Measurements from ENCODE around the gene CEBPB. TPM values are rescaled to one million over a fixed set of nuclear protein-coding genes. Genes with fewer than 3 reads are reported as not detected.

The CEBPB gene
- total and polyA plus RNA-seq, 4 donors, result 19.7 to 61.8 (median 29.2) TPM

DNA sequence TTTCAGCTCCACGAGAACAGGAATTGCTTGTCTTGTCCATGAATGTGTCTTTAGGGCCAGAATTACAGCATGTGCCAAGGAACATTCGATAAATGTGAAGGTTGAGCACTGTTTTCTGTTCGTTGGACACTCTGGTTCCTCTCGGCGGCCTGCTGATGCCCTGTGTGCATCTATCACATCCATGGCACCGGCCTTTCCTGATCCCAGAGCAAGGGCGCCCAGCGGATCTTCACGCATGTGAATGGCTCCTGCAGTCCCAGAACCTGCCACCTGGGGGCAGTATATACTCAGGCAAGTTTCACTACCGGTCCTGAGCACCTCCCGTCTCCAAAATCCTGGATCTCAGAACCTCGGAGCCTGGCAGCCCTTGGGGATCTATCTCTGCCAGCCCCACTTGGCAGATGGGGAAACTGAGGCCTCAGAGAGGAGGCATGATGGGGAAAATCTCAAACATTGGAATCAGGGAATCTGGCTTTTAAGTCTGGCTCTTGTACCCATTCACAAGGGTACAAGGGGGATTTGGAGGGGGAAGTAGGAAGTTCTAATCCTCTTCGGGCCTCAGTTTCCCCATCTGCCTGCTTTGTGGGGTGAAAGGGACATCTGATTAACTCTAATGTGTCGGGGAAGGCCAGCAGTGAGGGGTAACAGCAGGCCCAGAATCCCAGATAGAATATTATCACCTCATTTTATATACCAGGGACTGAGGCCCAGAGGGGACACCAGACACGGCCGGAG is 4.3 kb upstream of the CEBPB start:
- no peaks in the 10 kb centered on the region for H3K9me3 ChIP-seq (ENCODE audit: control insufficient read depth in 4 of 4, low read length in 3 of 4)
- peak; percentile 97 for DNase-seq (ENCODE audit: low spot score)
- TF ChIP-seq FOXA1 (IDR thresholded peaks at IDR 0.05) (no peak), YY1 (IDR thresholded peaks at IDR 0.05) (peak; percentile 6), HNF4G (IDR thresholded peaks at IDR 0.05) (no peak), GABPA (IDR thresholded peaks at IDR 0.05 in 1 of 2, conservative IDR thresholded peaks at IDR 0.05 in 1 of 2) (no peak), SP1 (IDR thresholded peaks at IDR 0.05) (no peak), JUND (IDR thresholded peaks at IDR 0.05) (no peak), FOXA2 (IDR thresholded peaks at IDR 0.05) (no peak), TAF1 (conservative IDR thresholded peaks at IDR 0.05) (no peak), EGR1 (IDR thresholded peaks at IDR 0.05; ENCODE audit: low read depth in 2 of 2) (no peak), HNF4A (conservative IDR thresholded peaks at IDR 0.05) (peak in 1 of 2 donors; percentile 4), RAD21 (IDR thresholded peaks at IDR 0.05) (peak; percentile 99 to 100), NR2F2 (IDR thresholded peaks at IDR 0.05) (no peak), RXRA (IDR thresholded peaks at IDR 0.05) (peak; percentile 31 to 32)
- TF ChIP-seq, protein P1, sequence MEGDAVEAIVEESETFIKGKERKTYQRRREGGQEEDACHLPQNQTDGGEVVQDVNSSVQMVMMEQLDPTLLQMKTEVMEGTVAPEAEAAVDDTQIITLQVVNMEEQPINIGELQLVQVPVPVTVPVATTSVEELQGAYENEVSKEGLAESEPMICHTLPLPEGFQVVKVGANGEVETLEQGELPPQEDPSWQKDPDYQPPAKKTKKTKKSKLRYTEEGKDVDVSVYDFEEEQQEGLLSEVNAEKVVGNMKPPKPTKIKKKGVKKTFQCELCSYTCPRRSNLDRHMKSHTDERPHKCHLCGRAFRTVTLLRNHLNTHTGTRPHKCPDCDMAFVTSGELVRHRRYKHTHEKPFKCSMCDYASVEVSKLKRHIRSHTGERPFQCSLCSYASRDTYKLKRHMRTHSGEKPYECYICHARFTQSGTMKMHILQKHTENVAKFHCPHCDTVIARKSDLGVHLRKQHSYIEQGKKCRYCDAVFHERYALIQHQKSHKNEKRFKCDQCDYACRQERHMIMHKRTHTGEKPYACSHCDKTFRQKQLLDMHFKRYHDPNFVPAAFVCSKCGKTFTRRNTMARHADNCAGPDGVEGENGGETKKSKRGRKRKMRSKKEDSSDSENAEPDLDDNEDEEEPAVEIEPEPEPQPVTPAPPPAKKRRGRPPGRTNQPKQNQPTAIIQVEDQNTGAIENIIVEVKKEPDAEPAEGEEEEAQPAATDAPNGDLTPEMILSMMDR (IDR thresholded peaks at IDR 0.05; ENCODE audit: low read depth, low read length, missing input control), result peak; percentile 100
- TF ChIP-seq, protein P2, sequence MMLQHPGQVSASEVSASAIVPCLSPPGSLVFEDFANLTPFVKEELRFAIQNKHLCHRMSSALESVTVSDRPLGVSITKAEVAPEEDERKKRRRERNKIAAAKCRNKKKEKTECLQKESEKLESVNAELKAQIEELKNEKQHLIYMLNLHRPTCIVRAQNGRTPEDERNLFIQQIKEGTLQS (IDR thresholded peaks at IDR 0.05), result no peak
- TF ChIP-seq, protein P3, sequence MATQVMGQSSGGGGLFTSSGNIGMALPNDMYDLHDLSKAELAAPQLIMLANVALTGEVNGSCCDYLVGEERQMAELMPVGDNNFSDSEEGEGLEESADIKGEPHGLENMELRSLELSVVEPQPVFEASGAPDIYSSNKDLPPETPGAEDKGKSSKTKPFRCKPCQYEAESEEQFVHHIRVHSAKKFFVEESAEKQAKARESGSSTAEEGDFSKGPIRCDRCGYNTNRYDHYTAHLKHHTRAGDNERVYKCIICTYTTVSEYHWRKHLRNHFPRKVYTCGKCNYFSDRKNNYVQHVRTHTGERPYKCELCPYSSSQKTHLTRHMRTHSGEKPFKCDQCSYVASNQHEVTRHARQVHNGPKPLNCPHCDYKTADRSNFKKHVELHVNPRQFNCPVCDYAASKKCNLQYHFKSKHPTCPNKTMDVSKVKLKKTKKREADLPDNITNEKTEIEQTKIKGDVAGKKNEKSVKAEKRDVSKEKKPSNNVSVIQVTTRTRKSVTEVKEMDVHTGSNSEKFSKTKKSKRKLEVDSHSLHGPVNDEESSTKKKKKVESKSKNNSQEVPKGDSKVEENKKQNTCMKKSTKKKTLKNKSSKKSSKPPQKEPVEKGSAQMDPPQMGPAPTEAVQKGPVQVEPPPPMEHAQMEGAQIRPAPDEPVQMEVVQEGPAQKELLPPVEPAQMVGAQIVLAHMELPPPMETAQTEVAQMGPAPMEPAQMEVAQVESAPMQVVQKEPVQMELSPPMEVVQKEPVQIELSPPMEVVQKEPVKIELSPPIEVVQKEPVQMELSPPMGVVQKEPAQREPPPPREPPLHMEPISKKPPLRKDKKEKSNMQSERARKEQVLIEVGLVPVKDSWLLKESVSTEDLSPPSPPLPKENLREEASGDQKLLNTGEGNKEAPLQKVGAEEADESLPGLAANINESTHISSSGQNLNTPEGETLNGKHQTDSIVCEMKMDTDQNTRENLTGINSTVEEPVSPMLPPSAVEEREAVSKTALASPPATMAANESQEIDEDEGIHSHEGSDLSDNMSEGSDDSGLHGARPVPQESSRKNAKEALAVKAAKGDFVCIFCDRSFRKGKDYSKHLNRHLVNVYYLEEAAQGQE (IDR thresholded peaks at IDR 0.05), result no peak
- TF ChIP-seq, protein P4, sequence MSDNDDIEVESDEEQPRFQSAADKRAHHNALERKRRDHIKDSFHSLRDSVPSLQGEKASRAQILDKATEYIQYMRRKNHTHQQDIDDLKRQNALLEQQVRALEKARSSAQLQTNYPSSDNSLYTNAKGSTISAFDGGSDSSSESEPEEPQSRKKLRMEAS (IDR thresholded peaks at IDR 0.05), result no peak
- TF ChIP-seq, protein P5, sequence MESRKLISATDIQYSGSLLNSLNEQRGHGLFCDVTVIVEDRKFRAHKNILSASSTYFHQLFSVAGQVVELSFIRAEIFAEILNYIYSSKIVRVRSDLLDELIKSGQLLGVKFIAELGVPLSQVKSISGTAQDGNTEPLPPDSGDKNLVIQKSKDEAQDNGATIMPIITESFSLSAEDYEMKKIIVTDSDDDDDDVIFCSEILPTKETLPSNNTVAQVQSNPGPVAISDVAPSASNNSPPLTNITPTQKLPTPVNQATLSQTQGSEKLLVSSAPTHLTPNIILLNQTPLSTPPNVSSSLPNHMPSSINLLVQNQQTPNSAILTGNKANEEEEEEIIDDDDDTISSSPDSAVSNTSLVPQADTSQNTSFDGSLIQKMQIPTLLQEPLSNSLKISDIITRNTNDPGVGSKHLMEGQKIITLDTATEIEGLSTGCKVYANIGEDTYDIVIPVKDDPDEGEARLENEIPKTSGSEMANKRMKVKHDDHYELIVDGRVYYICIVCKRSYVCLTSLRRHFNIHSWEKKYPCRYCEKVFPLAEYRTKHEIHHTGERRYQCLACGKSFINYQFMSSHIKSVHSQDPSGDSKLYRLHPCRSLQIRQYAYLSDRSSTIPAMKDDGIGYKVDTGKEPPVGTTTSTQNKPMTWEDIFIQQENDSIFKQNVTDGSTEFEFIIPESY (IDR thresholded peaks at IDR 0.05), result no peak
- H3K27me3 ChIP-seq (ENCODE audit: control insufficient read depth in 4 of 4, insufficient read depth in 4 of 4, low read length in 3 of 4), result no peaks in the 10 kb centered on the region
- H3K36me3 ChIP-seq (ENCODE audit: control insufficient read depth in 4 of 4, insufficient read depth in 3 of 4, low read depth in 1 of 4, low read length in 3 of 4), result no peaks in the 10 kb centered on the region
- peaks cover 0 to 34% (median 24%) of the 10 kb centered on the region in 4 donors for H3K4me1 ChIP-seq (ENCODE audit: control insufficient read depth in 4 of 4, insufficient read depth in 4 of 4, low read length in 3 of 4)
- 16% methylated on average over 16 of the region's 16 CpGs for WGBS
- peak overlapping the region; percentile 79 to 98 for H3K27ac ChIP-seq (ENCODE audit: low read depth in 1 of 2, low read length in 2 of 2)
- no peak overlapping the region for H3K4me3 ChIP-seq (ENCODE audit: low read depth in 1 of 3, low read length in 3 of 3)
- H3K9ac ChIP-seq (ENCODE audit: low read depth in 1 of 2, low read length in 2 of 2), result peak overlapping the region in 1 of 2 donors; percentile 21

All from liver (tissue), 9 donors.